ENCODE measurements around the gene SORBS1. TPM values are rescaled to one million over a fixed set of nuclear protein-coding genes. Genes with fewer than 3 reads are reported as not detected.
A peak's percentile ranks its signal among the peaks of the same experiment; 100 is the strongest.

Gene SORBS1
- total and polyA plus RNA-seq, 9 of the 15 experiments (the other 6 are each of a cell fraction or from before 2014, with no cell fraction given): 2.0 to 13.3 (median 6.5) TPM

- TF ChIP-seq MLX (CRISPR knock-in tag; conservative IDR thresholded peaks at IDR 0.05) (no peak), RBM39 (optimal IDR thresholded peaks at IDR 0.05; ENCODE audit: low read depth, low read length) (no peak), NELFE (IDR thresholded peaks at IDR 0.05; ENCODE audit: insufficient read depth, insufficient read length) (no peak), UBTF (IDR thresholded peaks at IDR 0.05; ENCODE audit: borderline replicate concordance in 1 of 2, low read depth in 2 of 2, low read length in 2 of 2) (0 out of 4 replicates have a peak, but pooled peaks have one; percentile 48 to 66), RCOR1 (IDR thresholded peaks at IDR 0.05; ENCODE audit: borderline replicate concordance in 1 of 2, low read depth in 2 of 2, low read length in 2 of 2) (0 out of 4 replicates have a peak, but pooled peaks of 1 of the 2 experiments have one; percentile 12), NFYB (IDR thresholded peaks at IDR 0.05; ENCODE audit: extremely low read depth, insufficient read length) (no peak), CLOCK (CRISPR knock-in tag; IDR thresholded peaks at IDR 0.05; ENCODE audit: borderline replicate concordance) (no peak), ZNF354B (CRISPR knock-in tag; IDR thresholded peaks at IDR 0.05) (no peak), ZSCAN32 (CRISPR knock-in tag; IDR thresholded peaks at IDR 0.05) (no peak), ZNF76 (CRISPR knock-in tag; IDR thresholded peaks at IDR 0.05; ENCODE audit: borderline replicate concordance) (no peak), ZNF436 (CRISPR knock-in tag; IDR thresholded peaks at IDR 0.05) (no peak), BDP1 (IDR thresholded peaks at IDR 0.05; ENCODE audit: insufficient read depth, insufficient read length) (no peak), TCF7 (IDR thresholded peaks at IDR 0.05; ENCODE audit: borderline replicate concordance) (peak; percentile 46; the same call in 1 of the 2 replicates), AFF4 (CRISPR knock-in tag; IDR thresholded peaks at IDR 0.05) (no peak), E2F4 (CRISPR knock-in tag; IDR thresholded peaks at IDR 0.05; ENCODE audit: low read depth) (no peak)
Measured at GRCh38 chr10:95467162-95467599, 94.0 kb downstream of the SORBS1 start (continued).
